ENCODE measurements around the gene AGBL1. TPM values are rescaled to one million over a fixed set of nuclear protein-coding genes. Genes with fewer than 3 reads are reported as not detected.

Gene AGBL1
- total RNA-seq, 6 experiments from 2014 or later, result not detected

GRCh38 chr15:86399041-86399954, 319.6 kb downstream of the AGBL1 start:
- Histone ChIP-seq H3K4me1 (no peaks in the 10 kb centered on the region), H3K36me3 (no peaks in the 10 kb centered on the region), H3K27me3 (no peaks in the 10 kb centered on the region), H3K27ac (no peak overlapping the region), H3K9me3 (no peaks in the 10 kb centered on the region), H3K4me3 (no peak overlapping the region)
- TF ChIP-seq CTCF (IDR thresholded peaks at IDR 0.05) (no peak), POLR2A (IDR thresholded peaks at IDR 0.05) (no peak)
- intact Hi-C loops (cut with DNase I), result no loop called here
- 50% methylated on average over 2 of the region's 5 CpGs for WGBS (ENCODE audit: insufficient coverage, low coverage, low lambda C conversion rate, missing lambda C conversion rate)
- ATAC-seq, result no peak
- no peak for DNase-seq

DNA sequence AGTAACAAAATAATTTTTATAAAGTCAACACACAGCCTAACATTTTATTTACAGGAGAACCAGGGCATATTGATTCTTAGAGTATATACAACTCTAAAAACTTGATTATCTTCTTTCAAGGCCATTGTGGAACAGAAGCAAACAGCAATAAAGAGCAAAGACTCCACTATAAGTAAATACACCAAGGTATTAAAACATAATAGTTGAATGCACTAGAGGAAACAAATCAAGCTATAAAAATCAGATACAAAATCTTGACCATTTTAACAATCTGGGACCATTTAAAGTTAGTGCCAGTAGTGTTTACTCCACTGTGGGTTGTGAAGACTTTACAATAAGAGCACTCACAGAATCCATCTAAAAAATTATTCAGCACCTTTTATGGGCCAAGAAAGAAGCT, 323.6 kb downstream of the AGBL1 start:
- DNase-seq (no peak), ATAC-seq (no peak)
- Histone ChIP-seq H3K4me1 (no peaks in the 10 kb centered on the region), H3K9me3 (no peaks in the 10 kb centered on the region), H3K36me3 (no peaks in the 10 kb centered on the region), H3K4me3 (no peak overlapping the region), H3K27ac (no peak overlapping the region), H3K27me3 (no peaks in the 10 kb centered on the region)
- TF ChIP-seq POLR2A (IDR thresholded peaks at IDR 0.05), result no peak
- TF ChIP-seq CTCF (IDR thresholded peaks at IDR 0.05), result no peak
- intact Hi-C loops (cut with DNase I), result no loop called here

GRCh38 chr15:86403914-86404583, 324.4 kb downstream of the AGBL1 start:
- intact Hi-C loops (cut with DNase I), result no loop called here
- DNase-seq (no peak), ATAC-seq (no peak)
- Histone ChIP-seq H3K36me3 (no peaks in the 10 kb centered on the region), H3K4me3 (no peak overlapping the region), H3K27me3 (no peaks in the 10 kb centered on the region), H3K4me1 (no peaks in the 10 kb centered on the region), H3K9me3 (no peaks in the 10 kb centered on the region), H3K27ac (no peak overlapping the region)
- 51% methylated on average over 3 of the region's 3 CpGs for WGBS (ENCODE audit: insufficient coverage, low coverage, low lambda C conversion rate, missing lambda C conversion rate)
- TF ChIP-seq POLR2A (IDR thresholded peaks at IDR 0.05) (no peak), CTCF (IDR thresholded peaks at IDR 0.05) (no peak)

- 48% methylated on average over 3 of the region's 3 CpGs for WGBS (ENCODE audit: insufficient coverage, low coverage, low lambda C conversion rate, missing lambda C conversion rate)
- ATAC-seq (no peak), DNase-seq (no peak)
- Histone ChIP-seq H3K36me3 (no peaks in the 10 kb centered on the region), H3K27me3 (no peaks in the 10 kb centered on the region), H3K27ac (no peak overlapping the region), H3K9me3 (no peaks in the 10 kb centered on the region), H3K4me3 (no peak overlapping the region), H3K4me1 (no peaks in the 10 kb centered on the region)
- intact Hi-C loops (cut with DNase I), result no loop called here
- no peak for TF ChIP-seq POLR2A (IDR thresholded peaks at IDR 0.05)
- no peak for TF ChIP-seq CTCF (IDR thresholded peaks at IDR 0.05)
These were observed 328.6 kb downstream of the AGBL1 start for GRCh38 chr15:86408261-86408660.

Data from right lobe of liver (tissue), 6 donors.